Colonic mucosa (tissue), 4 donors: ENCODE data around the gene XPO6. TPM values are rescaled to one million over a fixed set of nuclear protein-coding genes. Genes with fewer than 3 reads are reported as not detected.

Experiments
- DNase-seq: peaks from one replicate; pipeline ENCODE4 v3.0.0-alpha.2; 2020
- H3K27ac ChIP-seq: fragments of 200-600 bp; one replicate; pipeline ENCODE4 v1.8.0; 2021
- H3K27me3 ChIP-seq: fragments of 200-600 bp; one replicate; pipeline ENCODE4 v1.8.0; 2021
- H3K36me3 ChIP-seq: fragments of 200-600 bp; one replicate; pipeline ENCODE4 v1.8.0; 2021
- H3K4me1 ChIP-seq: fragments of 200-600 bp; one replicate; pipeline ENCODE4 v1.8.0; 2021; ENCODE audit warnings: mild to moderate bottlenecking
- H3K4me3 ChIP-seq: fragments of 200-600 bp; one replicate; pipeline ENCODE4 v1.8.0; 2021
- H3K9ac ChIP-seq, 2 donors: one replicate each; pipeline ENCODE4 v1.7.0; 2013; ENCODE audit warnings: control low read depth in 2 of 2, low read depth in 2 of 2, low read length in 2 of 2
- H3K9me3 ChIP-seq: fragments of 200-600 bp; one replicate; pipeline ENCODE4 v1.8.0; 2021
- intact Hi-C: fragments of 100-400 bp; cut with DNase I; formaldehyde crosslinking; loops from one replicate; pipeline ENCODE4 v1.14.1; 2022
- total RNA-seq, 2 donors: library from RNA; stranded (reverse); fragmentation: NEBNext Ultra II Directional in 1 of 2; extraction: Animal tissue kit (Norgen Biotek cat#: 25700) in 1 of 2; gene quantifications; one replicate each; pipeline ENCODE4 v1.2.1, GENCODE V29; 2021
- TF ChIP-seq, protein P1 (sequence below): fragments of 200-600 bp; IDR thresholded peaks from one replicate; pipeline ENCODE4 v1.8.0; 2022; ENCODE audit warnings: antibody characterized with exemption, mild to moderate bottlenecking
- donor health status: healthy.
- donor health status: DM: no; HTN: no; CAD: no.
- donor health status: DM: no; HTN: no; CAD: no.

The XPO6 gene
- total RNA-seq, 2 donors from 2014 or later: 77.0 to 144 TPM

DNA sequence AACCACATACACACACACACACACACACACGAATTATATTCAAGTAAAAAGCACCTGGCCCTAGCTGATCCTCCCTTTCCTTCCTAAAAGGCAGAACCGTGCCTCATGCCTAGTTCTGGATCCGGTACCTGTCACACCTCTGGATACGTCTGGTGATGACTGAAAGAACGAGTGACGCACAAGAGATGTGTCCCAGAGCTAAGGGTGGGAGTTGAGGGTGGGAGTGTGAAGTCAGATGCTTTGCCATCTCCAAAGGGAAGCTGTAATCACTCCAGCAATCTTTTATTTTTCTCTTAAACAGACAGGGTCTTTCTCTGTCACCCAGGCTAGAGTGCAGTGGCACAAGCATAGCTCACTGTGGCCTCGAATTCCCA lies 121.8 kb downstream of the XPO6 start:
- Histone ChIP-seq H3K27me3 (no peaks in the 10 kb centered on the region), H3K36me3 (no peaks in the 10 kb centered on the region), H3K4me1 (no peaks in the 10 kb centered on the region), H3K9me3 (no peaks in the 10 kb centered on the region), H3K9ac (no peak overlapping the region), H3K27ac (no peak overlapping the region), H3K4me3 (no peak overlapping the region)
- DNase-seq: no peak
- intact Hi-C loops: no loop called here
- TF ChIP-seq, protein P1, sequence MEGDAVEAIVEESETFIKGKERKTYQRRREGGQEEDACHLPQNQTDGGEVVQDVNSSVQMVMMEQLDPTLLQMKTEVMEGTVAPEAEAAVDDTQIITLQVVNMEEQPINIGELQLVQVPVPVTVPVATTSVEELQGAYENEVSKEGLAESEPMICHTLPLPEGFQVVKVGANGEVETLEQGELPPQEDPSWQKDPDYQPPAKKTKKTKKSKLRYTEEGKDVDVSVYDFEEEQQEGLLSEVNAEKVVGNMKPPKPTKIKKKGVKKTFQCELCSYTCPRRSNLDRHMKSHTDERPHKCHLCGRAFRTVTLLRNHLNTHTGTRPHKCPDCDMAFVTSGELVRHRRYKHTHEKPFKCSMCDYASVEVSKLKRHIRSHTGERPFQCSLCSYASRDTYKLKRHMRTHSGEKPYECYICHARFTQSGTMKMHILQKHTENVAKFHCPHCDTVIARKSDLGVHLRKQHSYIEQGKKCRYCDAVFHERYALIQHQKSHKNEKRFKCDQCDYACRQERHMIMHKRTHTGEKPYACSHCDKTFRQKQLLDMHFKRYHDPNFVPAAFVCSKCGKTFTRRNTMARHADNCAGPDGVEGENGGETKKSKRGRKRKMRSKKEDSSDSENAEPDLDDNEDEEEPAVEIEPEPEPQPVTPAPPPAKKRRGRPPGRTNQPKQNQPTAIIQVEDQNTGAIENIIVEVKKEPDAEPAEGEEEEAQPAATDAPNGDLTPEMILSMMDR: no peak

DNA sequence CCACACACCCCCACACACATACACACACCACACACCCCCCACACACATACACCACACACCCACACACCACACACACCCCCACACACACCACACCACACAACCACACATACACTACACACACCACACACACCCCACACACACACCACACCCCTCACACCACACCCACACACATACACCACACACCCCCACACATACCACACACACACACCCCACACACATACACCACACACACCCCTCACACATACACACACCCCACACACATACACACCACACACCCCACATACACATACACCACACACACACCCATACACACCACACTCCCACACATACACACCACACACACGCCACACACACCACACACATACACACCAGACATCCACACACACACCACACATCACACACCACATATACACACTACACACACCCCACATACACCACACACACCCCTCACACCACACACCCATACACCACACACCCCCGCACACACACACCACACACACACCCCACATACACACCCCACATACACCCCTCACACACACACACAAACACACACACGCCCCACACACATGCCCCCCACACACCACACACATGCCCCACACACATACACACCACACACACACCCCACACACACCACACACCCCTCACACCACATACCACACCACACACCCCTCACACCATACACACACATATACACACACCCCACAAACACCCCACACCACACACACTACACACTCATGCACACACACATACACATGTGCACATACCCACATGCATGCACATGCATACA lies 122.4 kb downstream of the XPO6 start:
- Histone ChIP-seq H3K9ac (no peak overlapping the region), H3K4me1 (no peaks in the 10 kb centered on the region), H3K4me3 (no peak overlapping the region), H3K27ac (no peak overlapping the region), H3K9me3 (no peaks in the 10 kb centered on the region), H3K27me3 (no peaks in the 10 kb centered on the region), H3K36me3 (no peaks in the 10 kb centered on the region)
- intact Hi-C loops: no loop called here
- TF ChIP-seq, protein P1: no peak
- DNase-seq: no peak

DNA sequence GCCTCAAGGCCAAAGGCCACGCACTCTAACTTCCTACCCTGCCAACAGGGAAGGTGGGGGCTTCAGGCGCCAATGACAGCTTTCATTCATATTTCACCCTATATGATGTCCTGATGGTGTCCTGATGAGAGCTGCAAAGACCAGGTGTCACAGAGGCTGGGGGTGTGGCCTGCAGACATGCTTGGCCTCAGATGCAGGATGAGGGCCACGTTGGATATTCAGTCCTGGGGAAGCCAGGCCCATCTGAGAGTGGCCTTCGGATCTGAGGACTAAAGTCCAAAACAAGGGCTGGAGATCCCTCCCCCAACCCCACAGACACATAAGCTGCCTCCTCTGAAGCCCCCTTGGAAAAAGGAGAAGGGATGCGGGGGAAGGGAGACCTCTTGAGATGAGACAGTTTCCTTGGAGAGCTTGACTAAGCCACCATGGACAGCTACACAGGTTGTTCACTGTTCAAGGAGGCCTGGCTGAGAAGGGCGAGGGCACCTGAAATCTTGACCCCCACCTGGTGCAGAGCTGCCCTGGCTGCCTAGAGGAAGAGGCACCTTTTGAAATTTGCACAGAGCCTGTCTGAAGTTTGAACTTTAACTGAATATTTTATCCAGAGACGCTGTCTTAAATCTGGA lies 124.0 kb downstream of the XPO6 start:
- no peak overlapping the region for H3K4me3 ChIP-seq
- H3K4me1 ChIP-seq: peaks cover 1% of the 10 kb centered on the region
- no peaks in the 10 kb centered on the region for H3K36me3 ChIP-seq
- no peak for DNase-seq
- H3K9me3 ChIP-seq: no peaks in the 10 kb centered on the region
- H3K27ac ChIP-seq: no peak overlapping the region
- TF ChIP-seq, protein P1: no peak
- intact Hi-C loops: no loop called here
- H3K27me3 ChIP-seq: no peaks in the 10 kb centered on the region
- no peak overlapping the region for H3K9ac ChIP-seq

DNA sequence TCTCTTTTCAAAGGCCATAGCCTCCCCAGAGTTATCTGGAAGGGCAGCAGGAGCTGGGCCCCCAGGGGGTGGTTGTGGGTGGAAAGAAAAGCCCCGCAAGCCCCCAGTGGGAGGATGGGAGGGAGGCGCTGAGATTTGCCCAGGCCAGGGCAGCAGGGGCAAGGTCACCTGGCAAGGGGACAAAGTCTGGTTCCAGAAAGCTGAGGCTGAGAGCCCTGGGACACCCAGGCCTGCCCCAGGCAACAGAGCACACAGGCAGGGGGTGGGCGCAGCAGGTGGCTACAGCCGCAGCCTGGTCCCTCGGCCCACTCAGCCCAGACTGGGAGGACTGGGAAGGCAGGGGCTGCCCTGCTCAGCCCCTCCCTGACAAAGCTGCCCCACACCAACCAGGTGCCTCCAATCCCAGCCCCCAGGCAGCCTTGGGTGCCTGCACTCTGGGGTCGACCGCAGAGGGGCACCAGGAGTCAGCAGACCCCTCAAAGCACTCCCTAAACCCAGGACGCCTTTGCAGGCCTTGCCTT lies 124.6 kb downstream of the XPO6 start:
- no peak overlapping the region for H3K9ac ChIP-seq
- H3K27ac ChIP-seq: no peak overlapping the region
- H3K4me1 ChIP-seq: peaks cover 4% of the 10 kb centered on the region
- no peaks in the 10 kb centered on the region for H3K36me3 ChIP-seq
- no peak for DNase-seq
- intact Hi-C loops: no loop called here
- TF ChIP-seq, protein P1: no peak
- H3K4me3 ChIP-seq: no peak overlapping the region
- H3K9me3 ChIP-seq: no peaks in the 10 kb centered on the region
- H3K27me3 ChIP-seq: no peaks in the 10 kb centered on the region

DNA sequence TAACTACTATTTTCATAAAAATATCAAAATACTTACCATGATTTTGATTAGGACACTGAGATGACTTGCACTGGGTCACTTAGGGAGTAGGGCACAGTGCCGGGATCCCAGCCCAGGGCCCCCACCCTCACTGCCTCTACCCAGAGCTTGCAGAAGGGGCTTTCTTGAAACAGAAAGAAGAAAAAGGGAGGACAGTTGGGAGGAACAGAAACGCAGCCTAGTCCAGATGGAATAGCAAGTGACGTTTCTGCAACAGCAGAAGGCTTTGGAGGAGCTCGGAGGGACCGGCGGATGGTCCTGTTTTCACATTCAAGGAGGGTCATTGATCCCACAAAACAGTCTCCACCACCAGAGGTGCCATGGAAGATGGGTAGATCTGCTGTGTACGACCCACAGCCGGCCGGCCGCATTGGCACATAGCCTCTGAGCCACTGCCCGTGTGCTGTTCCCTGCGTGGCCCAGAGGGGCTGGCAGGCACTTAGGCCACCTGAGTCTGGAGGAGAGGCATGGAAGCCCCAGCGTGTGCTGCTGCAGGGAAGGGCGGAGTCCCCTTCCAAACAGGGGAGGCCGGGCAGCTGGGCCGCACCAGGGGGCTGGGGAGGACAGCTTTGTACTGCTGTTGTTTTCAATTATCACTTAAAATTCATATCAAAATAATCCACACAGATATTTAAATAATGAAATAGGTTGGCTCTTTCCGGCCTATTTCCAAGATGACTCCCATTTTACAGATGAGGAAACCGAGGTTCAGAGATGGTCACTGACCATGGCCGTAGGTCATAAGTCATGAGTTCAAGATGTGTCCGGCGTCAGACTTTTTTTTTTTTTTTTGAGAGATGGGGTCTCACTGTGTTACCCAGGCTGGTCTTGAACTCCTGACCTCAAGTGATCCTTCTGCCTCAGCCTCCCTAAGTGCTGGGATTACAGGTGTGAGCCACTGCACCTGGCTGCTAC lies 125.3 kb downstream of the XPO6 start:
- TF ChIP-seq, protein P1: no peak
- Histone ChIP-seq H3K27ac (no peak overlapping the region), H3K4me1 (peaks cover 4% of the 10 kb centered on the region), H3K36me3 (no peaks in the 10 kb centered on the region), H3K9ac (no peak overlapping the region), H3K4me3 (no peak overlapping the region), H3K27me3 (no peaks in the 10 kb centered on the region), H3K9me3 (no peaks in the 10 kb centered on the region)
- DNase-seq: no peak
- intact Hi-C loops: no loop called here
